ENCODE results near the gene STRA8.

Gene STRA8

GRCh38 chr7:135282561-135283254, 49.1 kb downstream of the STRA8 start:
- H3K4me3 ChIP-seq (ENCODE audit: low read depth, low read length), result no peak overlapping the region

GRCh38 chr7:135283959-135284638, 50.5 kb downstream of the STRA8 start:
- no peak for TF ChIP-seq CTCF (IDR thresholded peaks at IDR 0.05; ENCODE audit: low read depth, low read length, missing control alignments)
- no peak overlapping the region for H3K4me3 ChIP-seq (ENCODE audit: low read depth, low read length)
- no peak for DNase-seq (ENCODE audit: low read depth)

More at GRCh38 chr7:135282561-135283254, 49.1 kb downstream of the STRA8 start:
- no peak for TF ChIP-seq CTCF (IDR thresholded peaks at IDR 0.05; ENCODE audit: low read depth, low read length, missing control alignments)
- DNase-seq (ENCODE audit: low read depth), result no peak

GRCh38 chr7:135285547-135286233, 52.1 kb downstream of the STRA8 start:
- no peak overlapping the region for H3K4me3 ChIP-seq (ENCODE audit: low read depth, low read length)
- no peak for DNase-seq (ENCODE audit: low read depth)
- no peak for TF ChIP-seq CTCF (IDR thresholded peaks at IDR 0.05; ENCODE audit: low read depth, low read length, missing control alignments)

- no peak for DNase-seq (ENCODE audit: low read depth)
- TF ChIP-seq CTCF (IDR thresholded peaks at IDR 0.05; ENCODE audit: low read depth, low read length, missing control alignments), result no peak
- H3K4me3 ChIP-seq (ENCODE audit: low read depth, low read length), result no peak overlapping the region
Measured at GRCh38 chr7:135286876-135287275, 53.2 kb downstream of the STRA8 start.

GRCh38 chr7:135290594-135290993, 57.0 kb downstream of the STRA8 start:
- H3K4me3 ChIP-seq (ENCODE audit: low read depth, low read length), result no peak overlapping the region
- no peak for TF ChIP-seq CTCF (IDR thresholded peaks at IDR 0.05; ENCODE audit: low read depth, low read length, missing control alignments)
- no peak for DNase-seq (ENCODE audit: low read depth)

GRCh38 chr7:135291809-135292253, 58.2 kb downstream of the STRA8 start:
- no peak for DNase-seq (ENCODE audit: low read depth)
- TF ChIP-seq CTCF (IDR thresholded peaks at IDR 0.05; ENCODE audit: low read depth, low read length, missing control alignments), result no peak

More at GRCh38 chr7:135291809-135292253, 58.2 kb downstream of the STRA8 start:
- H3K4me3 ChIP-seq (ENCODE audit: low read depth, low read length), result no peak overlapping the region
